Esophagus squamous epithelium (tissue), 5 donors: ENCODE data around the gene TNFRSF13B. TPM values are rescaled to one million over a fixed set of nuclear protein-coding genes. Genes with fewer than 3 reads are reported as not detected.
"Not testable (repeated sequence)": the region's sequence is repeated elsewhere in the genome, so short reads cannot be mapped to it uniquely, and the experiment has no call there.

Experiments
- DNase-seq: peaks from one replicate; lab custom pipeline; 2025; lab: John Stamatoyannopoulos, UW
- H3K27ac ChIP-seq, 4 donors: fragments of 200-600 bp; sonication (generic); one replicate each; pipeline ENCODE4 v1.5.1; 2016 to 2019; ENCODE audit warnings: mild to moderate bottlenecking in 1 of 4
- H3K27me3 ChIP-seq, 4 donors: fragments of 200-600 bp; sonication (generic); 1 replicate in 3 of 4; 2 replicates in 1 of 4; pipeline versions ENCODE4 v1.5.1 to v1.6.0; 2017 to 2021; ENCODE audit warnings: antibody characterized with exemption in 1 of 4
- H3K36me3 ChIP-seq, 3 donors: fragments of 200-600 bp; sonication (generic); one replicate each; pipeline ENCODE4 v1.5.1; 2016 to 2019
- H3K4me1 ChIP-seq, 3 donors: fragments of 200-600 bp; sonication (generic); one replicate each; pipeline ENCODE4 v1.5.1; 2017 to 2019
- H3K4me3 ChIP-seq, 4 donors: fragments of 200-600 bp; sonication (generic); 1 replicate in 3 of 4; 2 replicates in 1 of 4; pipeline ENCODE4 v1.5.1; 2016 to 2019; ENCODE audit warnings: mild to moderate bottlenecking in 2 of 4, moderate library complexity in 1 of 4
- H3K9me3 ChIP-seq, 3 donors: fragments of 200-600 bp; sonication (generic); one replicate each; pipeline ENCODE4 v1.5.1; 2016 to 2019
- POLR2A ChIP-seq, 4 donors: fragments of 450-650 bp; IDR thresholded peaks; one replicate each; pipeline ENCODE4 v1.6.1; 2017; ENCODE audit warnings: antibody characterized with exemption in 4 of 4, mild to moderate bottlenecking in 4 of 4, moderate library complexity in 3 of 4
- WGBS, 2 donors: methylation state at CpG; one replicate each; pipeline ENCODE4 v1.1.5; 2018; 5-methylcytosine and 5-hydroxymethylcytosine counted together
- intact Hi-C: fragments of 100-400 bp; cut with DNase I; formaldehyde crosslinking; loops from one replicate; pipeline ENCODE4 v1.15.0; 2022
- small RNA-seq, 4 donors: library from RNA; depleted of rRNA; stranded (forward); fragments of <200 nt; gene quantifications; one replicate each; pipeline ENCODE3, GENCODE V24; 2016
- total RNA-seq, 4 donors: library from RNA; depleted of rRNA; stranded (reverse); fragments of >200 nt; gene quantifications; one replicate each; pipeline ENCODE4 v1.1.0, GENCODE V29; 2016
- TF ChIP-seq, protein P1 (sequence below), 6 experiments: fragments of 450-650 bp in 4 of 6; fragments of 200-600 bp in 2 of 6; sonication (generic) in 2 of 6; IDR thresholded peaks; one replicate each; pipeline ENCODE4 v1.5.1; 2016 to 2019; ENCODE audit warnings: antibody characterized with exemption in 6 of 6, mild to moderate bottlenecking in 4 of 6, moderate library complexity in 4 of 6
- donor health status: DM: yes; HTN: yes; CAD: no.

Gene TNFRSF13B
- total RNA-seq, 4 donors from 2014 or later: not detected

DNA sequence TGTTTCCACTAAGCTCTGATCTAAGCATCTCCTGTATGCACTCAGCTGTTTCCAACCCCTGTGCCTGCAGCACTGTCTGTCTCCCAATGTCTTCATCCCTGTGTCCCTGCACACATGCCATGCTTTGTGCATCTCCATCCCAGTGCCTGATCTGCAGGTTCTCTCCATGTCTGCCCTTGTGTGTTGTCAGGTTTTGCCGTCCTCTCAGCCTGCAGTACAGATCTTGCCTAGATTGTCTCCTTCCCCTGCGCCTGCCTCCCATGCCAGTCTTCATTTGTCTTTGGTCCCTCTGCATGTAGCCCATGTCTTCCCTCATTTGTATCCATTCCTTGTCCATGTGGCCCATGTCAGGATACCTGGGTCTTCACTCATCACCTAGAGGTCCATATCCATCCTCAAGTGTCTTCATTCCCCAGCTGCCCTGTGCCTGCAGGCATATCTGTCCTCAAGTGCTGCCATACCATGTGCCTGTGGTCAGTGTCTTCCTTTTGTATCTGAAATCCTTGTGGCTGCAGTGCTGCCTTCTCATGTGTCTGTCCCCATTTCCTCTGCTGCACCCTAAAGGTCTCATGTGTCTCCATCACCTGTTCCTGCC, 71.5 kb downstream of the TNFRSF13B start:
- WGBS, 2 donors: 85 to 94% methylated on average over 2 of the region's 2 CpGs
- H3K27ac ChIP-seq: no peak overlapping the region
- no peak overlapping the region for H3K4me3 ChIP-seq
- no peak for DNase-seq
- peaks cover 0 to 25% (median 0%) of the 10 kb centered on the region in 4 donors for H3K27me3 ChIP-seq
- TF ChIP-seq, protein P1, sequence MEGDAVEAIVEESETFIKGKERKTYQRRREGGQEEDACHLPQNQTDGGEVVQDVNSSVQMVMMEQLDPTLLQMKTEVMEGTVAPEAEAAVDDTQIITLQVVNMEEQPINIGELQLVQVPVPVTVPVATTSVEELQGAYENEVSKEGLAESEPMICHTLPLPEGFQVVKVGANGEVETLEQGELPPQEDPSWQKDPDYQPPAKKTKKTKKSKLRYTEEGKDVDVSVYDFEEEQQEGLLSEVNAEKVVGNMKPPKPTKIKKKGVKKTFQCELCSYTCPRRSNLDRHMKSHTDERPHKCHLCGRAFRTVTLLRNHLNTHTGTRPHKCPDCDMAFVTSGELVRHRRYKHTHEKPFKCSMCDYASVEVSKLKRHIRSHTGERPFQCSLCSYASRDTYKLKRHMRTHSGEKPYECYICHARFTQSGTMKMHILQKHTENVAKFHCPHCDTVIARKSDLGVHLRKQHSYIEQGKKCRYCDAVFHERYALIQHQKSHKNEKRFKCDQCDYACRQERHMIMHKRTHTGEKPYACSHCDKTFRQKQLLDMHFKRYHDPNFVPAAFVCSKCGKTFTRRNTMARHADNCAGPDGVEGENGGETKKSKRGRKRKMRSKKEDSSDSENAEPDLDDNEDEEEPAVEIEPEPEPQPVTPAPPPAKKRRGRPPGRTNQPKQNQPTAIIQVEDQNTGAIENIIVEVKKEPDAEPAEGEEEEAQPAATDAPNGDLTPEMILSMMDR (IDR thresholded peaks at IDR 0.05): no peak
- no peak for TF ChIP-seq POLR2A (IDR thresholded peaks at IDR 0.05)
- intact Hi-C loops: no loop called here
- H3K9me3 ChIP-seq: no peaks in the 10 kb centered on the region
- H3K36me3 ChIP-seq: no peaks in the 10 kb centered on the region
- no peaks in the 10 kb centered on the region for H3K4me1 ChIP-seq

DNA sequence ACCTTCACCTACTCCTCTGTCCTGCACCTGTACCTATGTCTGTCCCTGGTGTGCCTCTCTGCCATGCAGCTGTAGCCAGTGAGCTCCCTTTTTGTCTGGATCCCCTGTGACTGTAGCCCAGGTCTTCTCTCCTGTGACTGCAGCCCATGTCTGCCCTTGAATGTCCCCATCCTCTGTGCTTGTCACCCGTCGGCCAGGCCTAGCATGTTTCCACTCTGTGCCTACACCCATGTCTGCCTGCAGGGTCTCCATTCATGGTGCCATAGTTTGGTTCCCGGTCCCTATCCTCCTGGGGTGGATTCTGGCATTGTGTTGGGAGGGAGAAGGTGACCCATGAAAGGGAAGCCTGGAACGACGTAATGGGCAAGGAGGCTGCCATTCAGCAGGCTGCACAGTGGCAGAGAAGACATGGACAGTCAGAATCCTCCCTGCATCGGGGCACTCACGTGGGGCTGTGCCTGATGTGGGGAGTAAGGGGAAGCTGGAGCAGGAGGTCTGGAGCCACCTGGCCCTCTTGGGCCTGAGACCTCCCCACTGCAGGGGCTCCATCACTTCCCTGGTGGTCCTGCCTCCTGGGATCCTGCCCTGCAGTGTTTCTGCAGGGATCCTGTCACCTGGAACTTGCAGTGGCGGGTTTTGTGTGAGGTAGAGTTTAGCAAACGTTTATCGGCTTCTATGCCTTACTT, 74.6 kb downstream of the TNFRSF13B start:
- H3K4me3 ChIP-seq, DNase-seq, H3K9me3 ChIP-seq, H3K4me1 ChIP-seq, H3K36me3 ChIP-seq, H3K27ac ChIP-seq, intact Hi-C loops: not testable (repeated sequence)
- peaks cover 0 to 20% (median 0%) of the 10 kb centered on the region in 4 donors for H3K27me3 ChIP-seq
- 75 to 87% methylated on average over 8 to 10 of the region's 10 CpGs for WGBS, 2 donors

DNA sequence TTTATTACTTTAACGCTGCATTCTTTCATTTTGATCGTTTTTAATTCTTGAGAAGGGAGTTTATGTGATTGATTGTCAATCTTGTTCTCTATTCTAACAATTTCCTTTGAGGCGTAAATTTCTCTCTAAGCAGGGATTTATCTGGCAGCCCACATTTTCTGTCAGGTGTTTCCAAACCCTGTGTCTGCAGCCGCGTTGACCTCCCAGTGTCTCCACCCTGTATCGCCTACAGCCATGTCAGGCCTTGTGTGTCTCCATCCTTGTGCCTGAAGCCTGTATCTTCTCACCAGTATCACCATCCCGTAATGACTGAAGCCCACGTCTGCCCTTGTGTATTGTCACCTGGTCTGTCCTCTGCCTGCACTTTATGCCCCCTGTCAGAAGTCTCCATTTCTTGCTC, 75.7 kb downstream of the TNFRSF13B start:
- H3K4me1 ChIP-seq, H3K4me3 ChIP-seq, intact Hi-C loops, DNase-seq, H3K27ac ChIP-seq, H3K9me3 ChIP-seq, H3K36me3 ChIP-seq: not testable (repeated sequence)
- peaks cover 0 to 12% (median 0%) of the 10 kb centered on the region in 4 donors for H3K27me3 ChIP-seq
- 83 to 85% methylated on average over 8 of the region's 8 CpGs for WGBS, 2 donors

DNA sequence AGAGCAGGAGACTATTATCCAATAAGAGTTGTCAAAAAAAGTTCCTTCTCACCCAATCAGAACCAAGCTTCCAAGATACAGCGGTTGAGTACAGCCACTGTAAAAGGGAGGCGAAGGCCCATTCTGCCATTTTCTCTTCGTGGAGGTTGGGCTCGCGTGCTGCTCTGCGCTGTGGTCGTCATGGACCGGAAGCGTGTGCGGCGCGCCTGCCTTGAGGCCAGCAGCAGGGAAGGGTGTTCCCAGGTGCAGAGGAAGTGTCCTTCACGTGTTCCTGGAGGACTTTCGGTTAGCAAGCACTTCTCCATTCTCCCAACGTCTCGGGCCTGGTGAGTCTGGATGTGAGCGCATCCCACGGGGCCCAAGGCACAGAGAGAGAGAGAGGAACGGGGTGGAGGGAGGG, 78.4 kb downstream of the TNFRSF13B start:
- H3K27me3 ChIP-seq, H3K4me1 ChIP-seq, DNase-seq, H3K4me3 ChIP-seq, intact Hi-C loops, H3K27ac ChIP-seq, H3K9me3 ChIP-seq, H3K36me3 ChIP-seq: not testable (repeated sequence)
- 92 to 93% methylated on average over 9 to 10 of the region's 19 CpGs for WGBS, 2 donors

DNA sequence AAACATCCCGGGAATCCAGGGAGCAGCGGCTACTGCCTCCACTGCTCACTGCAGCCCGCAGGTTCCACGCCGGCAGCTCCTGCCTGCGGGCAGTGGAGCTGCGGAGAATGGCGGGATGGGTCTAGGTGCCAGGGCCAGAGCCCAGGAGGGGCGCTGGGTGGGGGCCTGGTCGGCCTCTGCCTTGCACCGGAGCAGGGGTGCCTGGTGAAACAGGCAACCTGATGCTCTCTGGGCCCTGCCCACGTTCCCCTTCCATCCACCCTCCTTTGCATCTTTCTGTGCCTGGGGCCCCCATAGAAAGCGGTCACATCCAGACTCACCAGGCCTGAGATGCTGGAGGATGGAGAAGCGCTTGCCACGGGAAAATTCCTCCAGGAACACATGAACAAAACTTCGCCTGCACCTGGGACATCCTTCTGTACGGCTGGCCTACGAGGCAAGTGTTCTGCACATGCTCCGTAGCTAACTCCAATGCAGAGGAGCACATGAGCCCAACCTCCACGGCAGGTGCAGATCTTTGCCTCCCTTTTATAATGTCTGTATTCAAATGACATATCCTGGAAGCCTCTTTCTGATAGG, 79.0 kb downstream of the TNFRSF13B start:
- H3K4me3 ChIP-seq, H3K27ac ChIP-seq, H3K27me3 ChIP-seq, DNase-seq, intact Hi-C loops, H3K9me3 ChIP-seq, H3K4me1 ChIP-seq, H3K36me3 ChIP-seq: not testable (repeated sequence)
- 85 to 88% methylated on average over 8 to 16 of the region's 20 CpGs for WGBS, 2 donors

DNA sequence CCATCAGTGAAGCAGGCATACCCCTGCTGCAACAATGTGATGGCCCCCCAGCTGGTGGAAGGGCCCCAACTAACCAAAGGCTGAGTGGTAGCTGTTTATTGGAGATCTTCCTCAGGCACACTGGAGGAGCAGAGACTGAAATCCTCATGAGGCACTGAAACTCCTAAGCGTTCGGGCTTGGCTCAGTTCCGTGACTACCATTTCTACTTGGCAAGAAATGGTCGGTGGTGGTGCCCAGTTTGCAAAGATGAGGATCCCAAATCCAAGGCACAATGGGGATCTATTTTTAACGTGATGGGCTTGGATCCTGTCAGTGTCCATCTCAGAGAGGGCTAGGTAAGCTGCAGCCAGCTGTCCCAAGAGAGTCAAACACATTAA, 82.8 kb downstream of the TNFRSF13B start:
- no peak for DNase-seq
- WGBS, 2 donors: 76 to 86% methylated on average over 4 to 5 of the region's 5 CpGs
- H3K4me3 ChIP-seq: no peak overlapping the region
- TF ChIP-seq, protein P1 (IDR thresholded peaks at IDR 0.05): no peak
- no peak for TF ChIP-seq POLR2A (IDR thresholded peaks at IDR 0.05)
- H3K27me3 ChIP-seq: no peaks in the 10 kb centered on the region
- no peaks in the 10 kb centered on the region for H3K36me3 ChIP-seq
- intact Hi-C loops: no loop called here
- H3K4me1 ChIP-seq: no peaks in the 10 kb centered on the region
- no peaks in the 10 kb centered on the region for H3K9me3 ChIP-seq
- no peak overlapping the region for H3K27ac ChIP-seq

Small RNAs within 50 kb of the gene (small RNA-seq; reads per million reads assigned to genes)
- gene AL353996.1: 0 reads per million in 4 donors

Other genes starting within 250 kb of the TNFRSF13B start
- 100 to 1,000 TPM in 3 of 4 donors, 10 to 100 TPM in 1; 65.7 to 168 (median 147) TPM for gene MPRIP, start 70.3 kb upstream of the TNFRSF13B start, total RNA-seq
- 1 to 10 TPM in 2 of 4 donors, under 1 TPM in 2; 0.45 to 1.9 (median 0.95) TPM for gene PLD6, start 234.2 kb upstream of the TNFRSF13B start, total RNA-seq